ENCODE data around the gene DEFB110. TPM values are rescaled to one million over a fixed set of nuclear protein-coding genes. Genes with fewer than 3 reads are reported as not detected.

DEFB110 gene
- total RNA-seq, 1 donor from 2014 or later: not detected

Other genes starting within 250 kb of the DEFB110 start
- gene PGK2, start 234.7 kb downstream of the DEFB110 start, total RNA-seq: not detected
- gene CRISP1, start 155.5 kb downstream of the DEFB110 start, total RNA-seq: not detected
- gene DEFB114, start 57.8 kb downstream of the DEFB110 start, total RNA-seq: not detected
- not detected for gene DEFB113, start 52.4 kb downstream of the DEFB110 start, total RNA-seq
- gene DEFB112, start 27.9 kb upstream of the DEFB110 start, total RNA-seq: not detected